NCI-H1436 (cell line): ENCODE data around the gene SCARB1.
A peak's percentile ranks its signal among the peaks of the same experiment; 100 is the strongest.

ENCODE experiments used
- DNase-seq: peaks from one replicate; lab custom pipeline; 2025; lab: John Stamatoyannopoulos, UW

The SCARB1 gene

GRCh38 chr12:124774462-124775167 lies 89.0 kb downstream of the SCARB1 start:
- no peak for DNase-seq

- no peak for DNase-seq
These were observed 89.6 kb downstream of the SCARB1 start for GRCh38 chr12:124774054-124774461.

- DNase-seq: no peak
These were observed 91.1 kb downstream of the SCARB1 start for GRCh38 chr12:124772289-124773170.

- DNase-seq: peak; percentile 74
These were observed 92.0 kb downstream of the SCARB1 start for GRCh38 chr12:124771462-124772288.

DNA sequence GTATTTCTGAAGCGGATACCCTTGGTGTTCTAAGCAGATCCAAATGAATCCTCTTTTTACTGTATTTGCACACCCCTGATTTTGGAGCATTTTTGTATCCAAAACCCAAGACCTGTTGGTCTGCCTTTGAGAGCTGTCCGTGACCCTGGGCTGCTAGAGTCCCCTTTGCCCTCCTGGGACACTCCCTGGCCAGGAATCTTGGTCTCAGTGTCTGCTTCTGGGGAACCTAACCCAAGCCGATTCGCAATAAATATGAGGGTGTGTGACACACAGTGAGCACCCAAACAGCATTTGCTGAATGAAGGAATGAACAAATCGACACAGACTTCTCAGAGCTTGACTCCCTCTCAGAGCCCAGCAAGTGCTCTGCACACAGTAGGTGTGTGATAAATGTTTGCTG lies 92.9 kb downstream of the SCARB1 start:
- no peak for DNase-seq

DNA sequence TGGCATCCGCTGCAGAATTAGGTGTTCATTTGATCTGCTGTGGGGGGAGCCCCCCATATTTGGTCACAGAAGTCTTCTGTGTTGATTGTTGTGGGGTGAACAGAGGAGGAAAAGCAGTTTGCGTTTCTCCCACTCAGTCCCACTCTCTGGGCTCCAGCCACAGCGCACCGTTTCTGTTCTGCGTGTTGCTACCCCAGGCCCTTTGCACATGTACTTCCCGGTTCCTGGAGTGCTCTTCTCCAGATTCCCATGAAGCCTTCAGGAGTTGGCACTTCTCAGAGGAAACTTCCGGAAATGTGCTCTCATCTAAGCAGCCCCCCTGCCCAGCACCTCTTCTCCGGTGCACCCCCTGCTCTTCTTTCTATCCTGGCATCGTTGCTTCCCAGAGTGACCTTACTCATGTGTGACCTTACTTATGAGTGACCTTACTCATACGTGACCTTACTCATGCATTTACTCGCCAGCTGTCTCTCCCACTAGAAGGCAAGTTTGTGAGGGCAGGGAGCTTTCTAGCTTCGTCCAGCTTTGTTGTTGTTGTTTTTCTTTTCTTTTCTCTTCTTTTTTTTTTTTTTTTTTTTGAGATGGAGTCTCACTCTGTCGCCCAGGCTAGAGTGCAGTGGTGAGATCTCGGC lies 93.7 kb downstream of the SCARB1 start:
- no peak for DNase-seq

GRCh38 chr12:124769163-124769530 lies 94.5 kb downstream of the SCARB1 start:
- no peak for DNase-seq

GRCh38 chr12:124768452-124769162 lies 95.1 kb downstream of the SCARB1 start:
- DNase-seq: no peak

DNA sequence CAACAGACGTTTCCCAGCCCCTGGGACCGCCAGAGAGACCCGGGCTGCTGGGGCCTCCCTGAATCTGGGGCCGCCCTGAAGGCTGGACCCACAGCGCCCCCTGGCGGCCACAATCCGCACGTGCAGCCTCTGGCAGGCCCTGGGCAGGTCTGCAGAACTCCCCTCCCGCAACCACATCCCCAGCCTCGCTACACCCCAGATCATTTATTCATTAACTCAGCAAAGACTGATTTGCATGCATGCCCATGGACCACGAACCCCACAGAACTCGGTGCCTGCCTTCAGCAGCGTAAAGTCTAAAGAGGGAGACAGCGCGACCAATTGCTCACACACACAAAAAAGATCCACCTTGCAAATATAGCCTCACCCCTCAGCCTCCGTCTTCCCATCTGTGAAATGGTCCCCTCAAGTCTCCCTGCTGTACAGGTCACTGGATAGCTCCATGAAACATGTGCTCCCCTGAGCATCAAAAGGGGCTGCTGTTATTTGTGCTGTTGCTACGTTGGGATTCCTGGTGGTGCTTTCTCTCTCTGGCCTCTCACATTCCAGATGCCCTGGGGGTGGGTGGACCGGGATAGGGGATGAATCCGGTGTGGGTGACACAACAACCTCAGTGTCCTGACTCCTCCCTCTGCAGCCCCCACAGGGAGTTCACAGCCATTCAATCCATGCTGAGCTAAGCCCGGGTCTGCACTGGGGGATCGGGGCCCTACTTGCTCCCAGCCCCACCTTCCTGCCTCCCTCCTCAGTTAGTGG lies 96.4 kb downstream of the SCARB1 start:
- peak; percentile 63 for DNase-seq

GRCh38 chr12:124766727-124767065 lies 97.0 kb downstream of the SCARB1 start:
- DNase-seq: no peak

DNA sequence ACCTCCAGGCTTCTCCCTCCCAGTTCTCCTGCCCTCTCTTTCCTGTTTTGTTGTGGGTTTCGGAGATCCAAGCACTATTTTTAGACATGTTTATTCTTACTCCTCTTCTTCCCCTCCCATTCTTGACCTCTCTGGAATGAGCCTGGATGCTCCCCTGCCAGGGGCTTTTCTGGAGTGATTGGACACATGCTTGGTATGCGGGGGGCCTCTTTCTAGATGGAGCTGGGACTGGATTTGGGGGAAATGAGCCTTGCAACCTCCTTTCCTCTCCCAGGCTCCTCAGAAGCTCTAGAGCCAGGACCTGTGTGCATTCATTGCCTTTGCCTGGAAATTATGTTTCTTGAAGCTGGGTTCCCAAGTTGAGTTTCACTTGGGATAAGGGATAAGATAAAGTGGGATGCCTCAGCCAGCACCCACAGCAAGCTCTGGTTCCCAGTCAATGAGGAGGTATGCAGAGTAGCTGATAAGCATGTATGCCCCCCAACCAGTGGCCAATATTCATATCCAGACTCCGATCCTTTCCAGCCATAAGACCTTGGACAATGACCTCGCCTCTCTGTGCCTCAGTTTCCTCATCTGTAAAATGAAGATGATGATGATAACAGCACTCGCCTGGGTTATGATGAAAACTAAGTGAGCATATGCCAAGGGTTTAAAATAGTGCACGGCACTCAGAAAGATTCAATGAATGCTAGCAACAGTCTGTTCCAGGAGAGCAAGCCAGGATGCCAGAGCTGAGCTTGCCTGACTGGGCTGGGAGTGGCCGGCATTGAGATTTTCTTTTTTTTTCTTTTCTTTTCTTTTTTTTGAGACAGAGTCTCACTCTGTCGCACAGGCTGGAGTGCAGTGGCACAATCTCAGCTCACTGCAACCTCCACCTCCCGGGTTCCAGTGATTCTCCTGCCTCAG lies 97.8 kb downstream of the SCARB1 start:
- DNase-seq: no peak

DNA sequence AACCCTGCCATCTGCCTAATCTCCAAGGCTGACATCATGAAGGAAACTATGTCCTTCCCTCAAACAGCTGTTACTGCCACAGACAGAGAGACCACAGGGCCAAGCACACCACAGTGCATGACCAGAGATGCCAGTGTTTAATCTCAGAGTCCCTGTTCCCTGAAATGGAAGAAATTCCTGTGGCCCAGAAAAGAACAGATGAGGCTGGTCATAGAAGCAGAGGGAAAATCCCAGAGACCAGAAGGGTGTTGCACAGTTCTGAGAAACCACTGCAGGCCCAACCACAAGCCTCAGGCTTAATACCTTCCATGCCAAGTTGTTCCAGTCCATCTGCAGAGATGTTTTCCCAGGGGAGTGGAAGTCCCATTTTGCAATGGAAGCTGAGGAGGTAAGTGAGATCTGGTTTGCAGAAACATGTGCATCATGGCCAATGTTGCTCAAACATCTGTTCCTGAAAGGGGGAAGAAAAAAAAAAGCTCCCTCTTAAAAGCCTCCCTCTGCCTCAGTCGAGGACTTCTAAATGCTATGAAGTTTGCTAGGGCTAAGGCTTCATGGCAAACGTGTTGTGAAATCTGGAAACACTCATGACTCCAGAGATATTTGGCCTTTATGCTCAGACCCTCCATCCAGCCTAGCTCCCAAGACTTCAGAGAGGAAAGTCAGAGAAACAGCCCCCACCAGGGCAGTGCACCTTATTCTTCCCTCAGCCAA lies 98.6 kb downstream of the SCARB1 start:
- DNase-seq: no peak

DNA sequence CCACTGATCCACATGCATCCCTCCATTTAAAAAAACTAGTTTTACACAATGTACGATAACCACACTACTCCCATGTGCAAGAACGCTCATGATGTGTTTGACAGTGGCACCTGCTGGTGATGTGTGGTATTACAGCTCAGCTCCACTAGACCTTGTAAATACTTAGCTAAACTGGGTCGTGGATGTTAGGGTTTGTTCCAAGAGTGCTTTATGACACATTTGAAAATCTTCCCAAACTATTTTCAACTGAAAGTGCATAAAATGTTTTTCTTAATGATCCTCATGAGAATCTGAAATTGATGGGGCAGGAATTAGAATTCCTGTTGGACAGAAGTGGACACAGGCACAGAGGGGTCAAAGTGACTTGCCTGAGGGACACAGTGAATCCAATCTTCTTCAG lies 99.2 kb downstream of the SCARB1 start:
- DNase-seq: no peak

GRCh38 chr12:124763594-124763979 lies 100.1 kb downstream of the SCARB1 start:
- DNase-seq: no peak

DNA sequence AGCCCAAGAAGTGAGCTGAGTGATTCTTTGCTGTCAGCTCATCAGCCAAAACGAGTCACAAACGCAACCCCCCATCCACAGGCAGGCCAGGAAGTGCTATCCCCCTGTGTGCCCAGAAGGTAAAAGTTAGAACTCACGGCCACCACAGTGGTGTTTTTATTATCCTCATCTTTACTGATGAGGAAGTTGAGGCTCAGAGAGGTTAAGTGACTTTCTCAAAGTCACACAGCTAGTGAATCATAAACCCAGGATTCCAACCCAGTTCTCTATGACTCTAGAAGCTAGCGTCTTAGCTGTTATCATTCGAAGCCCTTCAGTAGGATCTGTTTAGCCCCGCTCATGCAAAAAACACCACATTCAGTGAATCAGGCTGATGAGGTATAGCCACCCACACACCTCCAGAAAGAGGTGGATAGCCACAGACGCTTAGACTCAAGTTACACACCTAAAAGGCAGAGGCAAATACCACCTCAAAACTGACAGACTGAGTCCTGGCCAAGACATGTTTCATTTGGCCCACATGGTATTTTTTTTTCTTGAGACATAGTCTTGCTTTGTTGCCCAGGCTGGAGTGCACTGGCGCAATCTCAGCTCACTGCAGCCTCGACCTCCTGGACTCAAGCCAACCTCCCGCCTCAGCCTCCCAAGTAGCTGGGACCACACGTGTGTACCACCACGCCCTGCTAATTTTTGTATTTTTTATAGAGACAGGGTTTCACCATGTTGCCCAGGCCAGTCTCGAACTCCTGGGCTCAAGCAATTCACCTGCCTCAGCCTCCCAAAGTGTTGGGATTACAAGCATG lies 100.7 kb downstream of the SCARB1 start:
- no peak for DNase-seq

- no peak for DNase-seq
These were observed 101.3 kb downstream of the SCARB1 start for GRCh38 chr12:124762384-124762783.

GRCh38 chr12:124761871-124762270 lies 101.8 kb downstream of the SCARB1 start:
- DNase-seq: no peak

DNA sequence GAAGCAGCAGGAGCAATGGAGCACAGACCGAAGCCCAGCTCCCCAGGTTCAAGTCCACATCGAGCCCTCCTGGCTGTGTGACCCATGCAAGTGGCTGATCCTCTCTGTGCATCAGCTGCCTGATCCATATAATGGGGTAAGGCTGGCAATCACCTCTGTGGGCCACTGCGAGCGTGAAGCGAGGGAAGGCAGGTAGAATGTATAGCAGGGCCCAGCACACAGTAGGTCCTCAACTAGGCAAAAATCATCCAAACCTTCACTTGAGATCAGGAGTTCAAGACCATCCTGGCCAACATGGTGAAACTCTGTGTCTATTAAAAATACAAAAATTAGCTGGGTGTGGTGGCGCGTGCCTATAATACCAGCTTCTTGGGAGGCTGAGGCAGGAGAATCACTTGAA lies 102.6 kb downstream of the SCARB1 start:
- DNase-seq: no peak
